Body of pancreas (tissue), 4 donors: ENCODE measurements around the gene UBE2R2.

Experiments
- CTCF ChIP-seq, 7 experiments: fragments of 450-650 bp in 4 of 7; fragments of 200-600 bp in 3 of 7; sonication (generic) in 3 of 7; IDR thresholded peaks; one replicate each; pipeline ENCODE4 v1.5.1; 2016 to 2019; ENCODE audit warnings: antibody characterized with exemption in 7 of 7
- POLR2A ChIP-seq, 3 donors: fragments of 450-650 bp; IDR thresholded peaks; one replicate each; pipeline ENCODE4 v1.6.1; 2016; ENCODE audit warnings: antibody characterized with exemption in 3 of 3, mild to moderate bottlenecking in 2 of 3

GRCh38 chr9:33946779-33947535, 130.0 kb downstream of the UBE2R2 start:
- TF ChIP-seq POLR2A (IDR thresholded peaks at IDR 0.05) (no peak), CTCF (IDR thresholded peaks at IDR 0.05) (no peak)
